B cell (primary cell): ENCODE measurements around the gene GPHB5. TPM values are rescaled to one million over a fixed set of nuclear protein-coding genes. Genes with fewer than 3 reads are reported as not detected.
"Not testable (repeated sequence)": the region's sequence is repeated elsewhere in the genome, so short reads cannot be mapped to it uniquely, and the experiment has no call there.

ENCODE experiments used
- ATAC-seq: fragments of 200-7000 bp; cut with Tn5 transposase; one replicate; pipeline ENCODE4 v1.10.0; 2021; ENCODE audit warnings: low read depth, mild to moderate bottlenecking, moderate number of reproducible peaks, moderate library complexity
- CTCF ChIA-PET: fragments of 350-600 bp; sonication (Branson Sonifier 250); formaldehyde crosslinking; loops from one replicate; lab custom pipeline; 2021; ENCODE audit warnings: antibody characterized with exemption, inconsistent platforms; lab: Charles Lee
- POLR2A ChIA-PET: fragments of 350-600 bp; sonication (Branson Sonifier 250); formaldehyde crosslinking; loops from one replicate; lab custom pipeline; 2021; ENCODE audit warnings: antibody characterized with exemption; lab: Charles Lee
- DNase-seq: peaks from one replicate; pipeline ENCODE4 v3.0.0; 2013
- H2AFZ ChIP-seq: 2 replicates; pipeline ENCODE4 v1.6.1; 2012; ENCODE audit warnings: mild to moderate bottlenecking, low read depth, low read length; ENCODE audit not compliant: insufficient read depth, poor library complexity, severe bottlenecking
- H3K27ac ChIP-seq, 2 donors: 1 replicate in 1 of 2; 2 replicates in 1 of 2; pipeline ENCODE4 v1.5.1; 2012 to 2013; ENCODE audit warnings: low read length in 2 of 2, mild to moderate bottlenecking in 2 of 2, moderate library complexity in 1 of 2
- H3K27me3 ChIP-seq, 4 experiments: fragments of 200-600 bp in 1 of 4; sonication (generic) in 1 of 4; replicated peaks in 1 of 4; 1 replicate in 2 of 4; 2 replicates in 2 of 4; pipeline versions ENCODE4 v1.6.1 to v1.7.0; 2013 to 2016; ENCODE audit warnings: low read length in 3 of 4, mild to moderate bottlenecking in 2 of 4, mixed read lengths in 1 of 4, moderate library complexity in 1 of 4; ENCODE audit not compliant: insufficient read depth in 4 of 4, control insufficient read depth in 3 of 4; ENCODE audit errors: control extremely low read depth in 1 of 4
- H3K36me3 ChIP-seq, 2 experiments: replicated peaks in 1 of 2; 1 replicate in 1 of 2; 2 replicates in 1 of 2; pipeline versions ENCODE4 v1.6.1 to v1.7.1; 2013; ENCODE audit warnings: low read length in 1 of 2; ENCODE audit not compliant: insufficient read depth in 2 of 2, control insufficient read depth in 1 of 2; ENCODE audit errors: control extremely low read depth in 1 of 2, extremely low read depth in 1 of 2
- H3K4me1 ChIP-seq, 2 donors: fragments of 200-600 bp in 1 of 2; sonication (generic) in 1 of 2; 1 replicate in 1 of 2; 2 replicates in 1 of 2; pipeline versions ENCODE4 v1.5.1 to v1.6.1; 2013 to 2017; ENCODE audit warnings: low read length in 2 of 2; ENCODE audit not compliant: control insufficient read depth in 2 of 2, insufficient read depth in 2 of 2
- H3K4me2 ChIP-seq: replicated peaks from 2 replicates; pipeline ENCODE3; 2012; ENCODE audit warnings: mild to moderate bottlenecking, low read depth, low read length; ENCODE audit not compliant: poor library complexity, severe bottlenecking
- H3K4me3 ChIP-seq, 5 experiments: fragments of 200-600 bp in 1 of 5; sonication (generic) in 1 of 5; 1 replicate in 3 of 5; 2 replicates in 2 of 5; pipeline versions ENCODE4 v1.5.1 to v1.7.0; 2011 to 2016; ENCODE audit warnings: low read length in 4 of 5, mild to moderate bottlenecking in 4 of 5, low read depth in 2 of 5, control low read depth in 1 of 5, moderate library complexity in 1 of 5; ENCODE audit not compliant: insufficient read depth in 1 of 5; ENCODE audit errors: control extremely low read depth in 1 of 5, extremely low read depth in 1 of 5
- H3K79me2 ChIP-seq: fragments of 200-600 bp; sonication (generic); one replicate; pipeline ENCODE4 v1.6.0; 2016; ENCODE audit warnings: low read length; ENCODE audit not compliant: control insufficient read depth, insufficient read depth
- H3K9ac ChIP-seq: fragments of 200-600 bp; sonication (generic); 2 replicates; pipeline ENCODE4 v1.6.1; 2017; ENCODE audit warnings: mild to moderate bottlenecking, low read length, moderate library complexity
- H3K9me3 ChIP-seq, 3 donors: one replicate each; pipeline versions ENCODE4 v1.6.1 to v1.7.1; 2013; ENCODE audit warnings: low read length in 2 of 3; ENCODE audit not compliant: control insufficient read depth in 2 of 3, insufficient read depth in 1 of 3; ENCODE audit errors: control extremely low read depth in 1 of 3
- H4K20me1 ChIP-seq: 2 replicates; pipeline ENCODE4 v1.6.0; 2012; ENCODE audit warnings: mild to moderate bottlenecking, low read length; ENCODE audit not compliant: insufficient read depth, control insufficient read depth, poor library complexity, severe bottlenecking
- H3K27ac Mint-ChIP-seq: one replicate; pipeline ENCODE4 v1.8.0; 2021; ENCODE audit warnings: mixed read lengths
- H3K27me3 Mint-ChIP-seq: one replicate; pipeline ENCODE4 v1.8.0; 2021; ENCODE audit warnings: mixed read lengths
- H3K4me1 Mint-ChIP-seq: one replicate; pipeline ENCODE4 v1.8.0; 2021; ENCODE audit warnings: mixed read lengths
- H3K4me3 Mint-ChIP-seq: one replicate; pipeline ENCODE4 v1.8.0; 2021; ENCODE audit warnings: mixed read lengths
- H3K9me3 Mint-ChIP-seq: one replicate; pipeline ENCODE4 v1.8.0; 2022; ENCODE audit warnings: mixed read lengths; ENCODE audit not compliant: insufficient read depth
- CTCF ChIP-seq: fragments of 200-600 bp; IDR thresholded peaks from one replicate; pipeline ENCODE4 v1.8.0; 2022; ENCODE audit warnings: antibody characterized with exemption, mild to moderate bottlenecking
- EZH2 ChIP-seq: IDR thresholded peaks from 2 replicates; pipeline ENCODE4 v1.6.1; 2012; ENCODE audit warnings: borderline replicate concordance, low read depth, mild to moderate bottlenecking, moderate library complexity, low read length; ENCODE audit not compliant: insufficient read depth, poor library complexity, severe bottlenecking
- WGBS: methylation state at CpG from one replicate; pipeline ENCODE4 v1.1.5; 2013; ENCODE audit warnings: missing lambda C conversion rate; ENCODE audit not compliant: insufficient coverage; 5-methylcytosine and 5-hydroxymethylcytosine counted together
- intact Hi-C: fragments of 100-400 bp; cut with micrococcal nuclease; formaldehyde crosslinking; loops from one replicate; pipeline ENCODE4 v1.10.0; 2022
- polyA plus RNA-seq: library from polyadenylated mRNA; depleted of rRNA; stranded (reverse); fragments of >200 nt; gene quantifications from 2 replicates; pipeline ENCODE4 v1.2.3, GENCODE V29; 2012
- total RNA-seq, 2 donors: library from RNA; stranded (reverse); fragments of 120-200 nt in 1 of 2; gene quantifications; 1 replicate in 1 of 2; 2 replicates in 1 of 2; pipeline versions ENCODE4 v1.2.3 to v1.2.4, GENCODE V29; 2013 to 2022

The GPHB5 gene
- total and polyA plus RNA-seq, 2 donors (not counting 1 experiment from before 2014, with no cell fraction given) = not detected

GRCh38 chr14:63322472-63322871 is 3.7 kb upstream of the GPHB5 start:
- no peaks in the 10 kb centered on the region for H3K4me1 ChIP-seq
- no peak overlapping the region for H3K4me2 ChIP-seq
- ATAC-seq = no peak
- POLR2A ChIA-PET = no interaction called here
- CTCF ChIA-PET = no interaction called here
- H3K36me3 ChIP-seq = no peaks in the 10 kb centered on the region
- WGBS = 100% methylated on average over 1 of the region's 1 CpG
- no peak overlapping the region for H3K4me3 ChIP-seq
- no peaks in the 10 kb centered on the region for H3K79me2 ChIP-seq
- TF ChIP-seq CTCF (no peak), EZH2 (no peak)
- no peak overlapping the region for H2AFZ ChIP-seq
- H3K27me3 ChIP-seq = peaks cover 0 to 2% (median 0%) of the 10 kb centered on the region in 4 experiments
- H3K27ac Mint-ChIP-seq = no peak overlapping the region
- no peaks in the 10 kb centered on the region for H3K9me3 Mint-ChIP-seq
- no peak overlapping the region for H3K4me3 Mint-ChIP-seq
- H4K20me1 ChIP-seq = no peaks in the 10 kb centered on the region
- no peaks in the 10 kb centered on the region for H3K4me1 Mint-ChIP-seq
- peaks cover 14% of the 10 kb centered on the region for H3K27me3 Mint-ChIP-seq
- no peak overlapping the region for H3K9ac ChIP-seq
- no peak for DNase-seq
- no peak overlapping the region for H3K27ac ChIP-seq
- intact Hi-C loops = no loop called here
- H3K9me3 ChIP-seq = peaks cover 0 to 2% (median 0%) of the 10 kb centered on the region in 3 donors

- CTCF ChIA-PET = interaction anchor here (0.5 to 2.0 kb wide), 5 partner anchors 8 to 1146 kb away, joined by 3 to 7 read pairs (median 3); no protein-coding TSS in a partner anchor
- no peak overlapping the region for H3K4me3 ChIP-seq
- 55% methylated on average over 5 of the region's 7 CpGs for WGBS
- Mint-ChIP-seq H3K4me3 (no peak overlapping the region), H3K9me3 (no peaks in the 10 kb centered on the region), H3K27ac (no peak overlapping the region), H3K4me1 (no peaks in the 10 kb centered on the region), H3K27me3 (peaks cover 23% of the 10 kb centered on the region)
- no peaks in the 10 kb centered on the region for H3K4me1 ChIP-seq
- no peak overlapping the region for H2AFZ ChIP-seq
- H3K9me3 ChIP-seq = no peaks in the 10 kb centered on the region
- DNase-seq (peak; percentile 21), ATAC-seq (no peak)
- peaks cover 0 to 3% (median 0%) of the 10 kb centered on the region in 4 experiments for H3K27me3 ChIP-seq
- H3K27ac ChIP-seq = no peak overlapping the region
- H4K20me1 ChIP-seq = no peaks in the 10 kb centered on the region
- H3K4me2 ChIP-seq = no peak overlapping the region
- H3K36me3 ChIP-seq = no peaks in the 10 kb centered on the region
- POLR2A ChIA-PET = no interaction called here
- TF ChIP-seq CTCF = peak; percentile 53
- TF ChIP-seq EZH2 = no peak
- no peak overlapping the region for H3K9ac ChIP-seq
- intact Hi-C loops = no loop called here
- no peaks in the 10 kb centered on the region for H3K79me2 ChIP-seq
These were observed 9.9 kb downstream of the GPHB5 start for GRCh38 chr14:63308723-63309317.

GRCh38 chr14:63304429-63304828 is 14.3 kb downstream of the GPHB5 start:
- H3K4me2 ChIP-seq, intact Hi-C loops, H3K79me2 ChIP-seq, H3K4me1 ChIP-seq, H2AFZ ChIP-seq, H4K20me1 ChIP-seq, H3K27ac ChIP-seq, H3K9ac ChIP-seq, H3K27me3 Mint-ChIP-seq, ATAC-seq, H3K4me3 ChIP-seq, H3K27me3 ChIP-seq, POLR2A ChIA-PET, H3K36me3 ChIP-seq, H3K9me3 ChIP-seq, H3K4me3 Mint-ChIP-seq, H3K9me3 Mint-ChIP-seq, H3K4me1 Mint-ChIP-seq, H3K27ac Mint-ChIP-seq, CTCF ChIA-PET, DNase-seq: not testable (repeated sequence)
- WGBS = 100% methylated on average over 3 of the region's 5 CpGs
